GM18520 (cell line): ENCODE data around the gene NXPH4.

ENCODE experiments used
- ATAC-seq: cut with Tn5 transposase; IDR thresholded peaks from one replicate; pipeline ENCODE4 v1.9.1; 2021; ENCODE audit not compliant: unreplicated experiment

Gene NXPH4

GRCh38 chr12:57203201-57203600 lies 13.4 kb upstream of the NXPH4 start:
- ATAC-seq: no peak

GRCh38 chr12:57203791-57204190 lies 12.8 kb upstream of the NXPH4 start:
- ATAC-seq: no peak

- ATAC-seq: no peak
Measured at GRCh38 chr12:57204454-57204853, 12.1 kb upstream of the NXPH4 start.

DNA sequence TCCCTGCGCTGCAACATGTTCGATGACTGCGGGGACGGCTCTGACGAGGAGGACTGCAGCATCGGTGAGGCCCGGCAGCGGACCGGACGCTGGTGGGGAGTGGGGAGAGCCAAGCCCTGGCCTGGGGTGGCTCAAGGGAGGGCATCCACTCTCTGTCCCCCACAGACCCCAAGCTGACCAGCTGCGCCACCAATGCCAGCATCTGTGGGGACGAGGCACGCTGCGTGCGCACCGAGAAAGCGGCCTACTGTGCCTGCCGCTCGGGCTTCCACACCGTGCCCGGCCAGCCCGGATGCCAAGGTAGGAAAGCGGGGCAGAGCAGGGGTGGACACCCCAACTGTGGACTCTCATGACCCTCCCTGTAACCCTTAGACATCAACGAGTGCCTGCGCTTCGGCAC lies 11.4 kb upstream of the NXPH4 start:
- ATAC-seq: no peak

DNA sequence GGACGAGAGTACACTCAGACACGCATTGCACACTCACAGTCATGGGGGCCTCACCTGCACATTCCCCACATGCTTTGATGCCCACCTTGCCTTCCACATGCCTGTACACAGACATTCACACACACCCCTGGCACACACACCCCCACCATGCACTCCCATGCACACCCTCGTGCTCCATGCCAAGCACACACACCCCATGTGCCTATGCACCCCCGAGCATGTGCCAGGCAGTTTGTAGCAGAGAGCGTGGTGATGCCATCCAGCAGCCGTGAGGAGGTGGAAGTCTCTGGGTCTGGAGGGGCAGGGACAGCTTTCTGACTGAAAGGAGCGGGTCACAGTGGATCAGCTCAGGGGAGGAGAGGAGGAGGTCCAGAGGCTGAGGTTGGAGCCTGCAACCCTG lies 10.7 kb upstream of the NXPH4 start:
- no peak for ATAC-seq

GRCh38 chr12:57207731-57208630 lies 8.6 kb upstream of the NXPH4 start:
- no peak for ATAC-seq

GRCh38 chr12:57208631-57209282 lies 7.8 kb upstream of the NXPH4 start:
- no peak for ATAC-seq

- ATAC-seq: no peak
Measured at GRCh38 chr12:57209916-57210315, 6.7 kb upstream of the NXPH4 start.

DNA sequence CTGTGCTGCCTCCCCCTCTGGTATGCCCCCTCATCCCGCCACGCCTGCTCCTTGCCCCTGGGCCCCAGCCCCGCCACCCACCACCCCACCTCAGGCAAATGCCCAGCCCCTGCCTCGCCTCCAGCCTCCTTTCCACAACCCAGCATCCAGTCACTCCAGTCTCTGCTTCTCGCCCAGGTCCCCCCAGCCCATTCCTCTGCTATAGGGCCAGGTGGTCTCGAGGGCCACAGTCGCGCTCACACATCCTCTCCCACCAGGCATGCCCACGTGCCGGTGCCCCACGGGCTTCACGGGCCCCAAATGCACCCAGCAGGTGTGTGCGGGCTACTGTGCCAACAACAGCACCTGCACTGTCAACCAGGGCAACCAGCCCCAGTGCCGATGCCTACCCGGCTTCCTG lies 6.1 kb upstream of the NXPH4 start:
- no peak for ATAC-seq

DNA sequence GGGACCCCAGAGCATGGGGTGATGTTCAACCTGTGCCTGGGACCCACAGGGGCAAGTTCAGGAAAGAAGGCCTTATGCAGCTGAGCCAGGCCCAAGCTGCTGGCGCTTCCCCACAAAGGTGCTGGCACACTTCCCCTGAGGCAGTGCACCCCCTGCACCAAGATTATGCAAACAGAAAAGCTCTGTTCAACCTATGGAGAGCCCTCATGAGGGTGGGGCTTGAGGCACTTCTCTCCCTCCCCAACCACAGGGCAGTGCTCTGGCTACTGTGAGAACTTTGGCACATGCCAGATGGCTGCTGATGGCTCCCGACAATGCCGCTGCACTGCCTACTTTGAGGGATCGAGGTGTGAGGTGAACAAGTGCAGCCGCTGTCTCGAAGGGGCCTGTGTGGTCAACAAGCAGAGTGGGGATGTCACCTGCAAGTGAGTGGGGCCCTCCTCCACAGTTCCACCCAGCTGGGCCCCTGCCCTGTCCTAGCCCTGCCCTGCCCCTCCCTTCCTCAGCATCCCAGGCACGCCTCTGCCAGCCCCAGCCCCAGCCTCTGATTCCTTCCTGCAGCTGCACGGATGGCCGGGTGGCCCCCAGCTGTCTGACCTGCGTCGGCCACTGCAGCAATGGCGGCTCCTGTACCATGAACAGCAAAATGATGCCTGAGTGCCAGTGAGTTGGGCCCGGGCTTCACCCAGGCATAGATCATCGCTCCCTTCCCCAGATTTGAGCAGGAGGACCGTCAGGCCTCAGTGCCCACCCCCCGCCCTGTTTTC lies 5.5 kb upstream of the NXPH4 start:
- ATAC-seq: no peak

- ATAC-seq: no peak
Measured at GRCh38 chr12:57211791-57212700, 4.5 kb upstream of the NXPH4 start.

- ATAC-seq: no peak
Measured at GRCh38 chr12:57212701-57213057, 3.9 kb upstream of the NXPH4 start.

DNA sequence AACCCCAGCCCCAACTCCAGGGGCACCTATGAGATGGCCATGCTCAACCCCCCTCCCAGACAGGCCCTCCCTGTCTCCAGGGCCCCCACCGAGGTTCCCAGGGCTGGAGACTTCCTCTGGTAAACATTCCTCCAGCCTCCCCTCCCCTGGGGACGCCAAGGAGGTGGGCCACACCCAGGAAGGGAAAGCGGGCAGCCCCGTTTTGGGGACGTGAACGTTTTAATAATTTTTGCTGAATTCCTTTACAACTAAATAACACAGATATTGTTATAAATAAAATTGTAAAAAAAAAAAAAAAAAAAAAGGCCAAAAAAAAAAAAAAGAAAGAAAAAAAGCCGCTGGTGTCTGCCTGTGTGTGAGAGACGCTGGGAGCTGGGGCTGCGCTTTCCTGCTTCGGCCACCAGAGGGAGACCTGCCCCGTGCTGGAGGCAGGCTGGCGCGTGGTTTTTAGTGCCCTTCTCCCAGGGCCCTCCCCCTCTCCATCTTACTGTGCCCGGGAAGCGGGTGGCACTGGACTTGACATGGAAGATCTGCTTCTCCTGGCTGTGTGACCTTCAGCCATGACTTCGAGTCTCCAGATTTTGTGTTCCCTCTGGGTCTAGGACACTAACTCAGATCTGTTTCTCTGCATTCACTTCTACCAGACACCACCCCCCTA lies 3.4 kb upstream of the NXPH4 start:
- ATAC-seq: peak; percentile 33

GRCh38 chr12:57213763-57214397 lies 2.7 kb upstream of the NXPH4 start:
- no peak for ATAC-seq

DNA sequence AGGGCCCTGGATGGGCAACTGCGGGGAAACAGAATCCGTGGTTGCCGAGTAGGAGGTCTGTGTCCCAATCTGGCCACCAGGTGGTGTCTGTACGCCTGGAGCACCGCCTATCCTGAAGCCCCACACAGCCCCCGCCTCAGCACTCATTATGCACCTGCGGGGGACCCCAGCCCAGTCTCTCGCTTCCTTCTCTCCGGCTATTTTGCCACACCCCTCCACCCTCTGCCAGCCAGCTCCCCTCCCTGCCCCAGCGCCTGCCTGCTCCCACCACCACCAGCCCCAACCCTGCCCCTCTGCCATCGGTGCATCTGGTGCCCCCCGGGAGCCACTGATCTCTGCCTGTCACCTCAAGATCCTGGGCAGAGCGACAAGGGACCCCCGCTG lies 2.2 kb upstream of the NXPH4 start:
- no peak for ATAC-seq

DNA sequence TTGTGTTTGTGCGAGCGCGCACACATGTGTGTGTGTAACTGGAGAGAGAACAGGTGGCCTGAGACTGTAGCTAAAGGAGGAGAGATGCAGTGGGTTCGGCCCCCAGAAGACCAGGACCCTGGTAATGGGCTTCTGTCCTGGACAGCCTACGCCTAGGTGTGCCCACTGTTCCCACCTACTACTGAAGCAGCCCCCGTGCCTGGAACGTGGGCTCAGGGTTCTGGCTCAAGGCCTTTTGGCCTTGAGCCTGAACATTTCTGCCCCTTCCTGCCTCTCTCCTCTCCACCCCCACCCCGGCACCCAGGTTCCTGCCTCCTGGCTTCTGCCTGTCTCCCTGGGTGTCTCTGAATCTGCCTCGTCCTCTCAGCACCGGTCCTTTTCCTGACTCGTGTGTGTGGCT lies 1.5 kb upstream of the NXPH4 start:
- no peak for ATAC-seq

DNA sequence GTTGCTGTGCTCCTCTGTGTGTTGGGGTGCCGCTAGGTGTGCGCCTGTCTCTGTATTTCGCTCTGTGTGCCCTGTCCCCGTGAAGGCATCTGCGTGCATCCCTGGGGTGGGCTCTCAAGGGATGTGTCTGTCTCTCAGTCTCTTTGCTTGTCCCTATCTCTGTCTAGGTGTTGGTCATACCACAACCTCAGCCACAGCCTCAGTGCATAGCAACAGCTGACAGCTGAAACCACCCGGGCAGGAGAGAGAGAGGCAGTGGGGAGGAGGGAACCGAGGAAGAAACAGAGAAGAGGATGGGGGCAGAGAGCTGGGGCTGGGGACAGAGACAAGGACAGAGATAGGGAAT lies 953 bp upstream of the NXPH4 start:
- no peak for ATAC-seq

GRCh38 chr12:57216921-57217879 lies 606 bp downstream of the NXPH4 start:
- no peak for ATAC-seq
